SKM-1 (cell line): ENCODE measurements around the gene PRRC2C.

Experiments used
- DNase-seq: peaks from one replicate; lab custom pipeline; 2025; ENCODE audit not compliant: unreplicated experiment; lab: John Stamatoyannopoulos, UW

PRRC2C gene

GRCh38 chr1:171628225-171628624 is 142.9 kb downstream of the PRRC2C start:
- no peak for DNase-seq

GRCh38 chr1:171635661-171636060 is 150.3 kb downstream of the PRRC2C start:
- DNase-seq: no peak

- DNase-seq: no peak
Observed at GRCh38 chr1:171636141-171636540, 150.8 kb downstream of the PRRC2C start.

GRCh38 chr1:171637928-171638576 is 152.7 kb downstream of the PRRC2C start:
- DNase-seq: no peak

GRCh38 chr1:171640225-171640624 is 154.9 kb downstream of the PRRC2C start:
- DNase-seq: no peak

- DNase-seq: no peak
Observed at GRCh38 chr1:171641076-171641864, 155.9 kb downstream of the PRRC2C start.

- DNase-seq: no peak
Observed at GRCh38 chr1:171642197-171642596, 156.9 kb downstream of the PRRC2C start.
